Measurements from ENCODE around the gene APOF. TPM values are rescaled to one million over a fixed set of nuclear protein-coding genes. Genes with fewer than 3 reads are reported as not detected.
A peak's percentile ranks its signal among the peaks of the same experiment; 100 is the strongest.

APOF gene
- total and polyA plus RNA-seq, 9 of the 15 experiments (the other 6 are each of a cell fraction or from before 2014, with no cell fraction given), result 0.09 to 0.15 (median 0.12) TPM; not detected in 5

GRCh38 chr12:56315622-56316473 lies 46.8 kb downstream of the APOF start, which contains the start of gene CNPY2 (continued):
- TF ChIP-seq, protein P1, sequence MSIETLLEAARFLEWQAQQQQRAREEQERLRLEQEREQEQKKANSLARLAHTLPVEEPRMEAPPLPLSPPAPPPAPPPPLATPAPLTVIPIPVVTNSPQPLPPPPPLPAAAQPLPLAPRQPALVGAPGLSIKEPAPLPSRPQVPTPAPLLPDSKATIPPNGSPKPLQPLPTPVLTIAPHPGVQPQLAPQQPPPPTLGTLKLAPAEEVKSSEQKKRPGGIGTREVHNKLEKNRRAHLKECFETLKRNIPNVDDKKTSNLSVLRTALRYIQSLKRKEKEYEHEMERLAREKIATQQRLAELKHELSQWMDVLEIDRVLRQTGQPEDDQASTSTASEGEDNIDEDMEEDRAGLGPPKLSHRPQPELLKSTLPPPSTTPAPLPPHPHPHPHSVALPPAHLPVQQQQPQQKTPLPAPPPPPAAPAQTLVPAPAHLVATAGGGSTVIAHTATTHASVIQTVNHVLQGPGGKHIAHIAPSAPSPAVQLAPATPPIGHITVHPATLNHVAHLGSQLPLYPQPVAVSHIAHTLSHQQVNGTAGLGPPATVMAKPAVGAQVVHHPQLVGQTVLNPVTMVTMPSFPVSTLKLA (conservative IDR thresholded peaks at IDR 0.05), result peak; percentile 90 to 95
- TF ChIP-seq RFX7 (CRISPR knock-in tag; IDR thresholded peaks at IDR 0.05) (no peak), FOXP4 (CRISPR knock-in tag; IDR thresholded peaks at IDR 0.05; ENCODE audit: borderline replicate concordance) (peak; percentile 89; the same call in 1 of the 2 replicates), SNIP1 (IDR thresholded peaks at IDR 0.05; ENCODE audit: low read depth) (no peak), TBP (optimal IDR thresholded peaks at IDR 0.05; ENCODE audit: low read depth, low read length) (peak; percentile 91), SP1 (CRISPR knock-in tag; IDR thresholded peaks at IDR 0.05) (peak; percentile 84), KLF1 (tag; IDR thresholded peaks at IDR 0.05) (0 out of 2 replicates have a peak, but pooled peaks have one; percentile 26), EP400 (IDR thresholded peaks at IDR 0.05) (peak; percentile 95), USF1 (CRISPR knock-in tag; IDR thresholded peaks at IDR 0.05) (peak; percentile 94), ZNF436 (CRISPR knock-in tag; IDR thresholded peaks at IDR 0.05) (no peak), ZNF518B (CRISPR knock-in tag; IDR thresholded peaks at IDR 0.05) (no peak)
- TF ChIP-seq, protein P2, sequence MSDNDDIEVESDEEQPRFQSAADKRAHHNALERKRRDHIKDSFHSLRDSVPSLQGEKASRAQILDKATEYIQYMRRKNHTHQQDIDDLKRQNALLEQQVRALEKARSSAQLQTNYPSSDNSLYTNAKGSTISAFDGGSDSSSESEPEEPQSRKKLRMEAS (CRISPR knock-in tag; IDR thresholded peaks at IDR 0.05), result peak; percentile 92
- TF ChIP-seq, protein P3, sequence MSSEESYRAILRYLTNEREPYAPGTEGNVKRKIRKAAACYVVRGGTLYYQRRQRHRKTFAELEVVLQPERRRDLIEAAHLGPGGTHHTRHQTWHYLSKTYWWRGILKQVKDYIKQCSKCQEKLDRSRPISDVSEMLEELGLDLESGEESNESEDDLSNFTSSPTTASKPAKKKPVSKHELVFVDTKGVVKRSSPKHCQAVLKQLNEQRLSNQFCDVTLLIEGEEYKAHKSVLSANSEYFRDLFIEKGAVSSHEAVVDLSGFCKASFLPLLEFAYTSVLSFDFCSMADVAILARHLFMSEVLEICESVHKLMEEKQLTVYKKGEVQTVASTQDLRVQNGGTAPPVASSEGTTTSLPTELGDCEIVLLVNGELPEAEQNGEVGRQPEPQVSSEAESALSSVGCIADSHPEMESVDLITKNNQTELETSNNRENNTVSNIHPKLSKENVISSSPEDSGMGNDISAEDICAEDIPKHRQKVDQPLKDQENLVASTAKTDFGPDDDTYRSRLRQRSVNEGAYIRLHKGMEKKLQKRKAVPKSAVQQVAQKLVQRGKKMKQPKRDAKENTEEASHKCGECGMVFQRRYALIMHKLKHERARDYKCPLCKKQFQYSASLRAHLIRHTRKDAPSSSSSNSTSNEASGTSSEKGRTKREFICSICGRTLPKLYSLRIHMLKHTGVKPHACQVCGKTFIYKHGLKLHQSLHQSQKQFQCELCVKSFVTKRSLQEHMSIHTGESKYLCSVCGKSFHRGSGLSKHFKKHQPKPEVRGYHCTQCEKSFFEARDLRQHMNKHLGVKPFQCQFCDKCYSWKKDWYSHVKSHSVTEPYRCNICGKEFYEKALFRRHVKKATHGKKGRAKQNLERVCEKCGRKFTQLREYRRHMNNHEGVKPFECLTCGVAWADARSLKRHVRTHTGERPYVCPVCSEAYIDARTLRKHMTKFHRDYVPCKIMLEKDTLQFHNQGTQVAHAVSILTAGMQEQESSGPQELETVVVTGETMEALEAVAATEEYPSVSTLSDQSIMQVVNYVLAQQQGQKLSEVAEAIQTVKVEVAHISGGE (CRISPR knock-in tag; IDR thresholded peaks at IDR 0.05), result peak in 1 of 3 experiments; percentile 89; a peak in 2 of 6 replicates

Measured in K562 (cell line).